Stimulated activated CD8-positive, alpha-beta memory T cell treated with anti-CD3 and anti-CD28 coated beads, Interleukin-4, amount 100 ng/mL, for 24 hours (primary cell): Measurements from ENCODE around the gene WDR77.

Experiments
- DNase-seq: peaks from one replicate; pipeline ENCODE4 v3.0.0-alpha.2; 2020; ENCODE audit warnings: low read depth

WDR77 gene

DNA sequence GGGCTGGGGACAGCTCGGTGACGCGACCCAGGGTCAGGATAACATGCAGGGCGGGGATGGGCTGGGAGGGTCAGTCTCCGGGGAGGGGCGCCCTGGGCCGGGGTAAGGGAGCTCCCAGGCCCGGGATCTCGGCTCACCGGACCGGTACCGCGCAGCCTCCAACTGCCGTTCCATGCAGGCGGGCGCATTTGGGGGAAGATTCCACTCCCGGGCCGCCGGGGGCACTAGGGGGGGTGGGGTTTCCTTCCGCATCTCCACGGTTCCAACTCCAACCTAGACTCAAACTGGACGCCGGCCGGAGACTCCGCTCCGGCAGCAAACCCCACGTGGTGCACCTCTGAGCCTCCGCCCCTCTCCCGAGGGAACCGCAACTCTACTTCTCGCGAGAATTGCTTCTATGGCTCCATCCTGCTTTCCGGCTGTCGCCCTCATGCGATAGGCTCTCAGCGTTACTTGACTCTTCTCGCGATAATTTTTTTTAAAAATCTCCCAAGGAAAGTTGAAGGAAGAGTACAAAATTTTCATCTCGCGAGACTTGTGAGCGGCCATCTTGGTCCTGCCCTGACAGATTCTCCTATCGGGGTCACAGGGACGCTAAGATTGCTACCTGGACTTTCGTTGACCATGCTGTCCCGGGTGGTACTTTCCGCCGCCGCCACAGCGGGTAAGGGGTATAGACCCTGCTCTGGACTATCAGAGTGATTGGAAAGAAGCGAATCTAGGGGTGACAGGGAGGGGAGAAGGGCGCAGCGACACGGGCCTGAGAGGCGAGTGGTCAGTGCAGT lies at the start of gene WDR77, which contains the start of gene ATP5PB:
Gene WDR77 (minus strand): TSS at position 339 of the 785 bp plus-strand sequence. CDS start 87 bp downstream, at position 252.
Gene ATP5PB (plus strand): TSS at position 547 of the 785 bp plus-strand sequence. CDS start 78 bp downstream, at position 625.
- peak; percentile 77 for DNase-seq

DNA sequence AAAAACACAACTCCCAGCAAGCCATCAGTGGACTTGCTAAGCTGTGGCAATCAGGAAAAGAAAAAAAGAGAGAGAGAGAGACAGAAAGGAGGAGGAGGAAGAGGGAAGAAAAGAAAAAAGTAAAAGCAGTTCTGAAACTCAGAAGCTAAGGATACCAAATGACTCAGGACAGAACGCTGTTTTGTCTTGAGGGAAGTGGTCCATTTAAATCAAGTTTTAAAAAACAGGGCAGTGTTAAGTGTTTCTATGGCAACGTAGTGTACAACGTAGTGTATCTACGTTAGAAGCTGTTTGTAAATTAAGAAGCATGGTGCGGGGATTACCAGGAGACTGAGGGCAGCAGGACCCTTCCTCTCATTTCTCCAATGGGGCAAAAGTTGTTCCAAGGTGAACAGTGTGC lies 48.5 kb upstream of the WDR77 start:
- no peak for DNase-seq

DNA sequence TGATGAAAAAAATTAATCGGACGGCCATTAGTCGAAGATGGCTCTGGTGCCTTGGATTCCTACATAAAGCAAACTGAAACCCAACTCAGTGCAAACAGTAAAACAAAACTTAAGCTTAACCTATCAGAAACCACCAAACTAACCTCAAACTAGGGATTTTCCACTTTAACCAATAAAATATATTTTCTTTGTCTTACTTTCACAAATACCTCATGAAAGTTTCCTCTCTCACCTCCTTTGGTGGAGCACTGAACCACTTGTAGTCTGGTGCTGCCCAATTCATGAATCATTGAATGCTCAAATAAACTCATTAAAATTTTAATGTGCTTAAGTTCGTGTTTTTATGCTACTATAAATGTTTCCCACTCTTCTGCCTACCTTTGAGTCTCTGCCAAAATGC lies 47.3 kb upstream of the WDR77 start:
- DNase-seq = no peak

DNA sequence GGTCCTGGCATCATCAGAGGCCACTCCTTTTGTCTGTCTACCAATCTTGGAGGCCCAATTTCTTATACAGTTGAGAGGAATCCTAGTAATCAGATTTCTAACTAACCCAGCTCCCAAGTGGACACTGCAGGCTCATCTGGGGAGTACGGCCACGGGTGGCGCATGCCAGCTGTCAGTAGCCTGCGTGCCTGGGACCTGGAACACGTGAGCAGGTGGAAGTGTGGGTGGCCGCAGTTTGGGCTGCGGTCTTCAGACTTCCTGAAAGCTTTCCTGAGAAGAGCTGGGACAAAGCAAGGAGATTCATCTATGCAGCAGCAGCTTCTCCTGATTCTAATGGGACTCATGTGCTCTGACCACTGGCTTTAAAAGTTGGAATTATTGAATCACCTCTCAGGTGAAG lies 42.0 kb upstream of the WDR77 start:
- DNase-seq = no peak

DNA sequence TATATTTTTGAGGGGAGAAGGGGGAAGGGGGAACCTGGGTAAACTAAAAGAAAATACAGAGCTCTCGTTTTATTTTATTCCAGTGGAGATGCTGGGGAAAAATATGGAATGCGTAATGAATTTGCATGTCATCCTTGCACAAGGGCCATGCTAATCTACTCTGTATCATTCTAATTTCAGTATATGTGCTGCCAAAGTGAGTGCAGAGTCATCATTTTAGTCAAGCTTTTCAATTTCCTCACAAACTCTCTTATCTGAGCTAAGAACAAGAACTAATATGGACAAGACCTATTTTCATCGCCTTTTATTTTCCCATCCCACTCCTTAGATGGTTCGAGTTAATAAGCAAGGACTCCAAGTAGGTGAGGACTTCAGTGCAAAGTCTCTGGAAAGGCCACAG lies 41.2 kb upstream of the WDR77 start:
- no peak for DNase-seq

DNA sequence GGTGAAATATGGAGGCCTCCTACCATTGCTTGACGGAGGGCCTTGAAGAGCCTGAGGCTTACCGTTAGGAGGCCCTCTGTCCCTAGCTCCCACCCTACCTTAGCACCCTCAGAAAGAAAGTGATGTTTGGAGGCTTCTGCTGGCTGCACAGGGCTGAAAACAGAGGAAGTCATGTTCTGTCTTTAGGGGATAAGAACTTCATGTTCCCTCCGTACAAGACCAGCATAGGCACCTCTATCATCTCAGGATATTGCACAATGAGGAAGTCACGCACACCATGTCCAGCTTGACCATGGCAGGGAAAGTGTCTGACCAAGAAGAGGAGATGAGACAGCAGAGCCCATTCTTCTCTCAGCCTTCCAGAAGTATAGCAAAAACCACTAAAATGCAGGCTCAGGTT lies 40.5 kb upstream of the WDR77 start:
- DNase-seq = no peak

DNA sequence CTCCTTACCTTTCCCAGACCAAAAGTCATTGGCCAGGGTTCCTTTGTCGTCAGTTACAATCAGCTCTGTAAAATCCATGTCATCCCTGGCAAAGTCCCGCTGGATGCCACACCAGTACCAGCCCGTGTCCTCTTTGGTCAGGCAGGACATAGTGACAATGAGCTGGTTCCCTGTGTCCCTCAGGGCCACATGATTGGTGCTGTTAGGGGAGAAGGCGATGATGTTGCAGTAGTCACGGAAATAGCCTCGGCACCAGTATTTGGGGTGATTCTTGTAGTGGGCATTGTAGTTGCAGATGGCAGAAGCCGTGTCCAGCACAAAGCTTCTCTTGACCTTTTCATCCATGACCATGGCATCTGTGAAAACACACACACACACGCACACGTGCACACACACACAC lies 39.6 kb upstream of the WDR77 start:
- no peak for DNase-seq

DNA sequence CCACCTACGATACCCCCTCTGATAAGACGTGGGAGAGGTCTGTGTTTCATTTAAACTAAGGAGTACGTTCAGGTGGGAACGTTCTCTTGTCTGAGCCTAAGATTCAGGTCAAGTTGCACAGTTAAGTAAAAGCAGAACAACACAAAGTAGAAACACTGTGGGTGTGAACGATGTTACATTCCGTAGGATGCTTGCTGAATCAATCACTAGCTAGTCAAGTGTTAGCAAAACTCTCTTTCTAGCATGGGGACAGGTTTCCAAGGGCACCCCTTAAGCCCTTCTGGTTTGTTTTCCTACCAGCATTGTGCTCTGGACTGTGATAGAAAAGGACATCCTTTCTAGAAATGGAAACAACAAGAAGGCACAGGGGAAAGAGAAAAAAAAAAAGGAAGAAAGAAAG lies 38.1 kb upstream of the WDR77 start:
- no peak for DNase-seq

DNA sequence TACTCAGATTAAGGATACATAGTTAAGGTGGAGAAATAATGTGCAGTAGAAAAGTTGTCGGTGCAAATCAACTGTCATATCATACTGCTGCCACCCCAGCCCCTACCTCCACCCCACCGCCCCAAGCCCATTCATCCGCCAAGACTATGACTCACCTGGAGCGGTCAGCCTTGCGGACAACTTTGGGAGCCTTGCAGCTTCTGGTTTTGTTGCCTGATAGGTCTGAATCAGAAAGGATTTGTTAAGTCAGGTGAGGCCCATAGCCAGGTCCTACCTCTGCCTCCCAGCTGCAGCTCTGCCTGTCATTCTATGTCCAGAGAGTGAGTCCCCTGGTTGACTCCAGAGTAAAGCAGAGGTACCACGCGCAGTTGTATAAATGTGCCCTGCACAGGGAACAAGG lies 37.4 kb upstream of the WDR77 start:
- DNase-seq = no peak

DNA sequence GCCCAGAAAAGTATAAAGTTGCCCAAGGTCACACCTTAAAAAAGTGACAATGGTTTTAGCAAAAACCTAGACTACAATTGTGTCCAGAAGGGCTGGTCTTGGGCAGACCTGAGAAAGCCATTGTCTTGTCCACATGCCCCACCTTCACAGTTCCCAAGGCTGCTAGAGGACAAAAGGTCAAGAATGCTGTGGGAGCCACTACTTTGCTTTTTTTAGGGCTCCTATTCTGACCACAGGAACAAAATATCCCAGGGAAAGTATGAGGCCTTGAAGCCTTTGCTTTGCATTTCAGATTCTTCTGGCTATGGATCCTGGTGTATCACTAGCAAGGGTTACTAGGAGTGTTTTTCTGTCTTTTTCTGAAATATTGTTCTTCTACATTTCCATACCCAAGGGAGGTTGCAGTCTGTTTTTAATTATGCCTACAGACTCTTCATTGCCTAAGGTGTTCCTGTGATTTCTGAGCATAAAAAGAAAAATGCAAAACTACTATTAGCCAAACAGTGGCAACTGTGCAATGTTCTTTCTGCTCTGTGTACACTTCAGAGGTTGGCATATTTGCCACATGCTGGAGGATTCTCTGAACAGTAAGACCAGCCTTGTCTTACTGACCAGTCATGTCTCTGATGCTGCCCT lies 35.5 kb upstream of the WDR77 start:
- no peak for DNase-seq

DNA sequence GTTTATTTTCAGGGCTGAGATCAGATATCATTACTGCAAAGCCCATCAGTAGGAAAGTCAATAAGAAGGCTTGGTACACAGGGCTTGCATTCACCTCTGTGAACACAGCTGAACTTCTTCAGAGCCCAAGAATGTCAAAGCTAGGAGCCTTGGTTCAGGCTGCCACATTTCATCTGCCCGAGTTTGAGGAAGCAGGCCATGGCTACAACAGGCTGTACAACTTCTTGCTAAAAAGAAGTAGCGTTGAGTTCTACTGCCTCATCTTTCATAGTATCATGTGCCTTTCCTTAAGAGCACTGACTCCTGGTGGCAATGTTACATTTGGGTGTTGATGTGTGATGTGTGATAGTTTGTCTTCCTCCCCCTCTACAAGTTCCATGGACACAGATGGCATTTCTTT lies 34.8 kb upstream of the WDR77 start:
- no peak for DNase-seq

DNA sequence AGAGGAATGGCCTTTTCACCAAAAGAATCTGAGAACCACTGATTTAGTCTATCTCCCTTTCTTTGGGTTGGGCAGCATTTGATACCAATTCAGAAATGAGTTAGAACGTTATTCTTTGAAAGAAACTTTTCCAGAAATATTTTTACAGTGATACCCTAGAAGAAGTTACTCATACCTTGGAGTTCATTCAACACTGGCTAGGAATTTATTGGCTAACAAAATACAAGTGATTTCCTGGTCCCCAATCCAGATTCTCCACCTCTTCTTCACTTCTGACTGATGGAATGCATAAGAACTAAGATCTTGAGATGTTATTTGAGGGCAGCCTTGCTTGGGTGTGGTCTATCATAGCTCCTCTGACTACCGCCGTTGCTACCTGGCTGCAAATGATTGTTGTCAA lies 34.1 kb upstream of the WDR77 start:
- no peak for DNase-seq

DNA sequence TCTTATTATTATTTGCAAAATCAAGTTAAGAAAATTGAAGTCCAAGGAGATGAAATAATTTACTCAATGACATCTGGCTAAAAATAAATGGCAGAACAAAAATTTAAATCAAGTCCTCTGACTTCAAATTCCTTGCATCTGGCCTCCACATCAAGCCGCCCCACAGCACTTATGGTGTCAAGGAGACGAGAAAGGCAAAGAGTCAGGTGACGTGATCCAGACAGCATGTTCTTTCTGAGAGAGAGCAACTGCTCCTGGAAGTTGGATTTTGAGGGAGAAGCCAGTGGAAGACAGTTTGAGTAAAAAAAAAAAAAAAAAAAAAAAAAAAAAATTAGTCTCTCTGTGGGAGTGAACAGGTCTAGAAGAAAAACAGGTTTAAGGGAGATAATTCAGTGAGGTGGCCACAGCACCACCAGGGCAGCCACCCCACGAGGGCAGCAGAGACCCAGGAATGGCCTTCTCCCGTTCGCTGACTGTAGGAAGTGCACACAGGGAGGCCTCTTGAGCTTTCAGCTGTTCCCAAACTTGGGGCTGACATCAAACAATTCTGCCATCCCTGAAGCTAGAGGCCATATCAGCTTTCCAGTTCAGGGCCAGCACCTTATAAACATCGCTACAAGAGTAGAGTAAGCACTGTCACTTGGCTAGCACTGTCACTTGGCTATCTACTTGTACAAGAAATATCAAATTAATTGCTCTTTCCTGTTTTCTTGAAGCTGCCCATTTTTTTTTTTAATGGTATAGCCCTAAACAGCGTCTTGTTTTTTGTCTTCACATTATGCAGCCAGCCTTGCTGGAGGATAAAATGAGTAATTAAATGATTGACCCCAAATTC lies 32.5 kb upstream of the WDR77 start:
- DNase-seq = peak; percentile 43

DNA sequence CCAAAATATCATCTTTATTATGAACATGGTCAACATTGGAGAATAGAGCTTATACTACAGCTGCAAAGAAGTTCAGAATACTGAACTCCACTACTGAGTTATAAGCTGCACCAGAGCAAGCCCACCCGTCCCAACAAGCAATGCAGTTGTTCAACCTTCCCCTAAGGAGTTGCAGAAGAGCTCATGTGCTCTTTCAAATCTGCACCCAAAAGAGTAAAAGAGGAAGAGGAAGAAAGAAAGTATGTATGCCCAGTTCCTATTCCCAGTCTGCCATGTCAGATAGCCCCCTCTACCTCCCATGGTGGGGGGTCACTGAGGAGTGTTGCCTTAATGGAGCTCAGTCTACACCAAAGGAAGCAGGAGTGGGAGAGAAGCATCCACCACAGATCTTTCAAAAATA lies 31.6 kb upstream of the WDR77 start:
- DNase-seq = no peak

DNA sequence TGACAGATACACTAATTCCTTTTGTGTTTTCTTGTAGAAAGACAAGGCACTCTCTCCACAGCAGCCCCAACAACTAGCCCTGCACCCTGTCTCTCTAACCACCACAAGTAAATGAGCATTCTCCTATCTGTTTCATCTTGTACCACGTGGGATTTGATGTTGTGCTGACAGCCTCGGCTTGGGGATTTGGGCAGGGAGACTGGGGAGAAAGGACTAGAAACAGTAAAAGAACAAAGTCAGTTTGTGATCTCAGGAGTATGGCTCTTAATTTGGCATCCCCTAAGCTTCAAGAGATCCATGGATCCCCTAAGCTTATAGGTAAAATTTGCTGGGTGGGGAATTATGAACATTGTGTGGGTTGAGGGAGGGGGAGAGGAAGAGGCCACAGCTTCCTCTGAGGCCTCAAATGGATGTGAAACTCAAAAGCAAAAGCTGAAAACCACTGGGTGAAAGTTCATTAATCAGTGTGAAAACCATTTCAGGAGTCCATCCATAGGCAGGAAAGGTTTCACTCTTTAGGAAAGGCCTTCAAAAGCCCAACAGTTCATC lies 27.8 kb upstream of the WDR77 start:
- DNase-seq = no peak

DNA sequence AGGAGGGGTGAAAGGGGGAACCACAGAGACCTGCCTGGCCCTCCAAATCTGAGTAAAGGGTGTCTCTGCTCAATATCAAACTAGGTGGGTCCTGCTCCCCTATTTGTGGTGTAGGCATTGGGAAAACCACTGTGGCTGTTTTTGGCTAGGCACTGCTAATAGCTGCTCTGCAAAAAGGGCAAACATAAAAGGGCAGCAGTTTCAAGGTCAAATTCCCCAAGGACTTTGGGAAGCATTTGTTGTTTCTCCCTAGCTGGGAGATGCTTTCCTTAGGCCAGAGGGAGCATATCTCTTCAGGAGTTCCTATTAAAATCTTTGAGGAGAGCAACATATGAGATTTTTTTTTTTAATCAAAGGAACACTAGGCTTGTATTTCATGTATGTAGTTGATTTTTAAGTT lies 27.2 kb upstream of the WDR77 start:
- DNase-seq = no peak

DNA sequence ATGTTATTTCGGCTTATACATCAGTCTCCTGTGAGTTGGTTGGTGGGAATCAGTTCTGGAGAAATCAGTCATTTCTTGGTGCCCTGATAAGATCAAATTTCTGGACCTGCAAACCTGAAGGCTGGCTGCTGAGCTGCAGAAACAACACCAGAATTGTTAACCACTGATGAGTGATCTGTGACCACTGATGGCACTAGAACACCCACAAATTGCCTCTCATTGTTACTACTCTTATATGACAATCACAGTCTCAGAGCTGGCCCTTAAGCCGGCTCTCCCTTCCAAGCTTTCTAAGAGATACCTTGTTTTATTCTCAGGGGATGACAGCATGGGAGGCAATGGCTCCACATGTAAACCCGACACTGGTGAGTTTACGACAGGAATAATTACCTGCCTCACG lies 26.6 kb upstream of the WDR77 start:
- DNase-seq = no peak

DNA sequence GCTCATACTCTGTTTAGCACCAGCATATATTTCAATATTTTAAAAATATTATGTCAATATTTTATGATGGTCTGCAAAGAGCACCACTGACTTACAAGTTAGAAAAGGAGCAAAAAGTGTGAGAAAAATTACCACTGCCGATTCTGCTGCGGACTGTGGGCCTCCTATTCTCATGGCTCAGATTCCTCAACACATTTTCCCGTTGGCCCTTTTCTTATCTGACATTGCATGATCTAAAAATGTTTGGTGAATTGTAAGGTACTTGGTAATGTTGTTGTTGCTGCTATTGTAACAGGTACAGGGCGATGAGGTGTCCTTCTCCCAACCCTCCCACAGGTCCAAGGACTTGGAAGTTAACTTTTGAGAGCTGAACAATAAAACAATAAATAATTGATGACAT lies 25.5 kb upstream of the WDR77 start:
- no peak for DNase-seq

DNA sequence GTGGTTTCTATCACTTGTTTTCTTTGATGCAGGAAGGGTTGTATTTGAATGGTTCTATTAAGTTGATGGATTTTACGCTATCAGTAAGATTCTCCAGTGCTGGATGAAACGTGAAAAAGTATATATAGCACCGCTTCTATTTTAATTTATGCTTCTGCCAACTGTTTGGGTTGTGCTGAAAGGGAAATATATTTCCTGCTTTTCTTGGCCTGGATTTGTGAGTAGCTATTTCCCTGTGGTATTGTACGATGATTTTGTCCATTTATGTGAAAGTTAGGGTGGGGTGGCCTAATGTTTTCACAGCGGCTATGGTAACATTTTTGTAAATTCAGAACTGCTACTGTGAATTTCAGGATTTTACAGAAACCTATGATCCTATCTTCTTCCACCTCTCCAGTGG lies 25.1 kb upstream of the WDR77 start:
- DNase-seq = no peak

DNA sequence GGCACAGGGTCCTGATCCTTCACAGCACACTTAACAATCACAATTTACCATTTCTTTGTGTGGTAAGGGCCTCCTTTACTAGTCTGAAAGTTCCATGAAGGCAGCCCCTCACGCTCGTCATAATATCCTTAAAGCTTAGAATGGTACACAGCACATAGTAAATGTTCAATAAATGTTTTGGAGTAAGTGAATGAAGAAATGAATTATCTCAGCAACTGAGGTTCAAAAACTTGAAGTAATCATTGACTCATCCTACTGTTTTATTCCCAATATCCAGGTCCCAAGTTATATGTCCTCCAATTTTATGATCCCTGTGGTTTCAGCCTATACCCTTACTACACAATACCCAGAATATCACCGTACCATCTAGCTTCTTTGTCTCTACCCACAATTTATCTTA lies 22.5 kb upstream of the WDR77 start:
- no peak for DNase-seq

DNA sequence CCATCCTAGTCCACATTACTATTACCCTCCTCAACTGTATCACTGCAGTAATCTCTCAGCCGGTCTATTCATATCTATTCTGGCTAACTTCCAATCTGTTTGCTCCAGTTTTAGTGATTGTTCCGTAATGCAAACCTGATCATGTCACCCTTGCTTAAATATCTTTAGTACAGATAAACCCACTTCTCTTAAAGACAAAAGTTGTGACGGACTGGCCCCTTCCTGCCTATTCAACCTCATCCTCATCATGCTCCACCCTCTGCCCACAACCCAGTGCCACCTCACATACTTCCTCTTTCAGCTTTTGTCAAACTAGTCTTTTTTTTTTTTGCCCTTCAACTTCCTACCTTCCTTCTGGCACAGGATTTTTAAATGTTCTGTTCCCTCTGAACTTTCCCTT lies 22.0 kb upstream of the WDR77 start:
- peak; percentile 34 for DNase-seq

DNA sequence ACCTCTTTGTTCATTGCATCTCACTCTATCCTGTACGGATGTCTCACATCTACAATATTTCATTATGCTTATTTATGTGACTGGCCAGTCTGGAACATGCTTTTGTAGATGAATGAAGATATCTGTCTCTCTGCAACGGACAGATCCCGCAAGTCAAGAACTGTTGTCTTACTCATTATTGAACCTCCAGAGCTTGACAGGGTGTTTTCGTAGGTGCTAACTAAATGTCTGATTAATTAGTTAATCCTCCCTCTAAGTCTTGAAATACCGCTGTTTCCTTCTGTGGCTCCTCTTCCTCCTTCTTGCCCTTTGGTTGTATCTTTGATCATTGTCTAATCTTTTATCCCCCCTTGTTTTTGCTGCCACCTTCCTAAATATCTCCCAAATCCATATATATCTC lies 21.5 kb upstream of the WDR77 start:
- no peak for DNase-seq

DNA sequence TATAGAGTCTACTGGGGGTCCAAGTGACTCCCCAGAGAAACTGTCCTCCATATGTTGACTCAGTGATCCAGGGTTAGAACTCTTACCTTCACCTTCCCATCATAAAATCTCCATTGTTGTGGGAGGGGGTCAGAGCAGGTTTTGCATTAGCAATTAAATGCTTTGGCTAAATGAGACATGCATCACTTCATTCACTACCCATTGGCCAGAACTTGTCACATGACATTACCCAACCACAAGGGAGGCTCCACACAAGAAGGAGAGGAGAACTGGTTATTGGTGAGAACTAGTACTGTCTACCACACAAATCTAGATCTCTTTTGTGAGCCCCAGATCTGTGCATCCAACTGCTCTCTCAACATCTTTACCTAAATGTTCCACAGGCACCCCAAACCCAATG lies 20.5 kb upstream of the WDR77 start:
- no peak for DNase-seq
